NT2/D1 (cell line): Measurements from ENCODE around the gene SCAP.

Source experiments
- SUZ12 ChIP-seq: IDR thresholded peaks from 2 replicates; pipeline ENCODE4 v1.6.1; 2011; ENCODE audit not compliant: insufficient read length, insufficient read depth; ENCODE audit errors: extremely low read depth
- YY1 ChIP-seq: IDR thresholded peaks from 2 replicates; pipeline ENCODE4 v1.6.1; 2011; ENCODE audit not compliant: insufficient read length, insufficient read depth
- ZNF274 ChIP-seq: IDR thresholded peaks from 2 replicates; pipeline ENCODE4 v1.6.1; 2011; ENCODE audit warnings: mild to moderate bottlenecking, low read depth, low read length

- TF ChIP-seq YY1 = no peak
- no peak for TF ChIP-seq SUZ12
- TF ChIP-seq ZNF274 = no peak
These were observed 55.7 kb downstream of the SCAP start for GRCh38 chr3:47420044-47420430.
